HepG2 (cell line): Measurements from ENCODE around the gene FLAD1. TPM values are rescaled to one million over a fixed set of nuclear protein-coding genes. Genes with fewer than 3 reads are reported as not detected.

Source experiments
- IKZF4 ChIP-seq: sonication (generic); formaldehyde crosslinking; IDR thresholded peaks from 2 replicates; pipeline ENCODE4 v1.5.1; 2020; ENCODE audit warnings: borderline replicate concordance, mild to moderate bottlenecking, low read depth, missing genetic modification reagents; ENCODE audit errors: not compliant biosample characterization
- NFKBIZ ChIP-seq: IDR thresholded peaks from 2 replicates; pipeline ENCODE4 v1.6.1; 2018; ENCODE audit warnings: missing genetic modification reagents, missing compliant biosample characterization
- SNAI1 ChIP-seq: sonication (generic); formaldehyde crosslinking; IDR thresholded peaks from 2 replicates; pipeline ENCODE4 v1.5.0; 2020; ENCODE audit warnings: mild to moderate bottlenecking, missing genetic modification reagents, borderline replicate concordance
- SSRP1 ChIP-seq: IDR thresholded peaks from 2 replicates; pipeline ENCODE4 v1.6.1; 2016; ENCODE audit warnings: control low read depth
- ZNF451 ChIP-seq: sonication (generic); formaldehyde crosslinking; IDR thresholded peaks from 2 replicates; pipeline ENCODE4 v1.5.0; 2020; ENCODE audit warnings: mild to moderate bottlenecking, missing genetic modification reagents
- ZNF503 ChIP-seq: sonication (generic); formaldehyde crosslinking; IDR thresholded peaks from 2 replicates; pipeline ENCODE4 v1.4.0; 2020; ENCODE audit warnings: missing genetic modification reagents
- ZNF768 ChIP-seq: sonication (generic); formaldehyde crosslinking; IDR thresholded peaks from 2 replicates; pipeline ENCODE4 v1.4.0; 2020; ENCODE audit warnings: missing genetic modification reagents
- ZNF780A ChIP-seq: sonication (generic); formaldehyde crosslinking; IDR thresholded peaks from 2 replicates; pipeline ENCODE4 v1.8.0; 2022; ENCODE audit warnings: mild to moderate bottlenecking, missing genetic modification reagents, moderate library complexity
- ZNF792 ChIP-seq: IDR thresholded peaks from 2 replicates; pipeline ENCODE4 v1.6.1; 2016
- polyA plus RNA-seq, 8 experiments: library from polyadenylated mRNA; depleted of rRNA in 3 of 8; stranded (reverse) in 7 of 8; unstranded in 1 of 8; fragments of >200 nt; fragmentation: Illumina TruSeq in 4 of 8; extraction: Trizol in 4 of 8; gene quantifications; 2 replicates each; pipeline versions ENCODE4 v1.2.1 to v1.2.3, GENCODE V29; 2011 to 2016; ENCODE audit warnings: low read depth in 4 of 8, missing spikeins in 1 of 8, mixed read lengths in 1 of 8; ENCODE audit not compliant: insufficient read depth in 1 of 8
- total RNA-seq, 5 experiments: library from RNA; depleted of rRNA; stranded (reverse); fragments of >200 nt; fragmentation: Illumina TruSeq; extraction: Trizol; gene quantifications; 2 replicates each; pipeline ENCODE4 v1.2.3, GENCODE V29; 2016; ENCODE audit warnings: low read depth in 1 of 5
- TF ChIP-seq, protein P1 (sequence below): sonication (generic); formaldehyde crosslinking; IDR thresholded peaks from 2 replicates; pipeline ENCODE4 v1.9.0; 2022; ENCODE audit warnings: low read depth, missing genetic modification reagents

Gene FLAD1
- total and polyA plus RNA-seq, 2 of the 13 experiments (the other 11 are each of a cell fraction or from before 2014, with no cell fraction given), result 25.9 to 32.8 TPM

GRCh38 chr1:154972517-154973343 lies 10.4 kb upstream of the FLAD1 start (continued):
- TF ChIP-seq SNAI1 (CRISPR knock-in tag) (0 out of 2 replicates have a peak, but pooled peaks have one; percentile 57), ZNF780A (CRISPR knock-in tag) (no peak), NFKBIZ (CRISPR knock-in tag) (peak; percentile 76; the same call in 1 of the 2 replicates), ZNF503 (CRISPR knock-in tag) (peak; percentile 22; the same call in 1 of the 2 replicates), IKZF4 (peak; percentile 39), ZNF451 (CRISPR knock-in tag) (no peak), ZNF768 (CRISPR knock-in tag) (no peak), SSRP1 (CRISPR knock-in tag) (peak; percentile 23; the same call in 1 of the 2 replicates), ZNF792 (peak; percentile 84; the same call in 1 of the 2 replicates)
- TF ChIP-seq, protein P1, sequence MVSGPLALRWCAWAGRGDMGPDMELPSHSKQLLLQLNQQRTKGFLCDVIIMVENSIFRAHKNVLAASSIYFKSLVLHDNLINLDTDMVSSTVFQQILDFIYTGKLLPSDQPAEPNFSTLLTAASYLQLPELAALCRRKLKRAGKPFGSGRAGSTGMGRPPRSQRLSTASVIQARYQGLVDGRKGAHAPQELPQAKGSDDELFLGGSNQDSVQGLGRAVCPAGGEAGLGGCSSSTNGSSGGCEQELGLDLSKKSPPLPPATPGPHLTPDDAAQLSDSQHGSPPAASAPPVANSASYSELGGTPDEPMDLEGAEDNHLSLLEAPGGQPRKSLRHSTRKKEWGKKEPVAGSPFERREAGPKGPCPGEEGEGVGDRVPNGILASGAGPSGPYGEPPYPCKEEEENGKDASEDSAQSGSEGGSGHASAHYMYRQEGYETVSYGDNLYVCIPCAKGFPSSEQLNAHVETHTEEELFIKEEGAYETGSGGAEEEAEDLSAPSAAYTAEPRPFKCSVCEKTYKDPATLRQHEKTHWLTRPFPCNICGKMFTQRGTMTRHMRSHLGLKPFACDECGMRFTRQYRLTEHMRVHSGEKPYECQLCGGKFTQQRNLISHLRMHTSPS (CRISPR knock-in tag), result peak; percentile 46; the same call in 1 of the 2 replicates
